Neural cell (in vitro differentiated cells): Measurements from ENCODE around the gene ANKRD13A.

Experiments used
- EP300 ChIP-seq: fragments of 450-650 bp; conservative IDR thresholded peaks from 2 replicates; pipeline ENCODE4 v1.6.1; 2014; ENCODE audit warnings: antibody characterized with exemption, mild to moderate bottlenecking, moderate library complexity; ENCODE audit not compliant: poor library complexity, severe bottlenecking
- EZH2 ChIP-seq: fragments of 200-600, 300-800 bp; shearing (Covaris generic), sonication (generic); IDR thresholded peaks from 2 replicates; pipeline ENCODE4 v1.6.1; 2014; ENCODE audit warnings: antibody characterized with exemption, low read length, borderline replicate concordance, mild to moderate bottlenecking; ENCODE audit not compliant: insufficient read depth, poor library complexity, severe bottlenecking
- MXI1 ChIP-seq: fragments of 450-650 bp; conservative IDR thresholded peaks from 2 replicates; pipeline ENCODE4 v1.6.1; 2014; ENCODE audit warnings: antibody characterized with exemption, mild to moderate bottlenecking; ENCODE audit not compliant: poor library complexity, severe bottlenecking
- POLR2AphosphoS5 ChIP-seq: IDR thresholded peaks from 2 replicates; pipeline ENCODE4 v1.6.1; 2012
- RAD21 ChIP-seq: fragments of 450-650 bp; conservative IDR thresholded peaks from 2 replicates; pipeline ENCODE4 v1.6.1; 2014; ENCODE audit warnings: antibody characterized with exemption, mild to moderate bottlenecking, moderate library complexity
- TAF1 ChIP-seq: IDR thresholded peaks from 2 replicates; pipeline ENCODE4 v1.6.1; 2012; ENCODE audit warnings: low read depth
- TF ChIP-seq, protein P1 (sequence below): fragments of 450-650 bp; IDR thresholded peaks from 2 replicates; pipeline ENCODE4 v1.5.1; 2014; ENCODE audit warnings: antibody characterized with exemption, mild to moderate bottlenecking, moderate library complexity; ENCODE audit not compliant: poor library complexity, severe bottlenecking
- TF ChIP-seq, protein P2 (sequence below): IDR thresholded peaks from 2 replicates; pipeline ENCODE4 v1.6.1; 2012; ENCODE audit warnings: borderline replicate concordance

- TF ChIP-seq, protein P1, sequence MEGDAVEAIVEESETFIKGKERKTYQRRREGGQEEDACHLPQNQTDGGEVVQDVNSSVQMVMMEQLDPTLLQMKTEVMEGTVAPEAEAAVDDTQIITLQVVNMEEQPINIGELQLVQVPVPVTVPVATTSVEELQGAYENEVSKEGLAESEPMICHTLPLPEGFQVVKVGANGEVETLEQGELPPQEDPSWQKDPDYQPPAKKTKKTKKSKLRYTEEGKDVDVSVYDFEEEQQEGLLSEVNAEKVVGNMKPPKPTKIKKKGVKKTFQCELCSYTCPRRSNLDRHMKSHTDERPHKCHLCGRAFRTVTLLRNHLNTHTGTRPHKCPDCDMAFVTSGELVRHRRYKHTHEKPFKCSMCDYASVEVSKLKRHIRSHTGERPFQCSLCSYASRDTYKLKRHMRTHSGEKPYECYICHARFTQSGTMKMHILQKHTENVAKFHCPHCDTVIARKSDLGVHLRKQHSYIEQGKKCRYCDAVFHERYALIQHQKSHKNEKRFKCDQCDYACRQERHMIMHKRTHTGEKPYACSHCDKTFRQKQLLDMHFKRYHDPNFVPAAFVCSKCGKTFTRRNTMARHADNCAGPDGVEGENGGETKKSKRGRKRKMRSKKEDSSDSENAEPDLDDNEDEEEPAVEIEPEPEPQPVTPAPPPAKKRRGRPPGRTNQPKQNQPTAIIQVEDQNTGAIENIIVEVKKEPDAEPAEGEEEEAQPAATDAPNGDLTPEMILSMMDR = no peak
- TF ChIP-seq EP300 (no peak), POLR2AphosphoS5 (no peak), EZH2 (no peak), RAD21 (no peak), MXI1 (no peak), TAF1 (no peak)
- TF ChIP-seq, protein P2, sequence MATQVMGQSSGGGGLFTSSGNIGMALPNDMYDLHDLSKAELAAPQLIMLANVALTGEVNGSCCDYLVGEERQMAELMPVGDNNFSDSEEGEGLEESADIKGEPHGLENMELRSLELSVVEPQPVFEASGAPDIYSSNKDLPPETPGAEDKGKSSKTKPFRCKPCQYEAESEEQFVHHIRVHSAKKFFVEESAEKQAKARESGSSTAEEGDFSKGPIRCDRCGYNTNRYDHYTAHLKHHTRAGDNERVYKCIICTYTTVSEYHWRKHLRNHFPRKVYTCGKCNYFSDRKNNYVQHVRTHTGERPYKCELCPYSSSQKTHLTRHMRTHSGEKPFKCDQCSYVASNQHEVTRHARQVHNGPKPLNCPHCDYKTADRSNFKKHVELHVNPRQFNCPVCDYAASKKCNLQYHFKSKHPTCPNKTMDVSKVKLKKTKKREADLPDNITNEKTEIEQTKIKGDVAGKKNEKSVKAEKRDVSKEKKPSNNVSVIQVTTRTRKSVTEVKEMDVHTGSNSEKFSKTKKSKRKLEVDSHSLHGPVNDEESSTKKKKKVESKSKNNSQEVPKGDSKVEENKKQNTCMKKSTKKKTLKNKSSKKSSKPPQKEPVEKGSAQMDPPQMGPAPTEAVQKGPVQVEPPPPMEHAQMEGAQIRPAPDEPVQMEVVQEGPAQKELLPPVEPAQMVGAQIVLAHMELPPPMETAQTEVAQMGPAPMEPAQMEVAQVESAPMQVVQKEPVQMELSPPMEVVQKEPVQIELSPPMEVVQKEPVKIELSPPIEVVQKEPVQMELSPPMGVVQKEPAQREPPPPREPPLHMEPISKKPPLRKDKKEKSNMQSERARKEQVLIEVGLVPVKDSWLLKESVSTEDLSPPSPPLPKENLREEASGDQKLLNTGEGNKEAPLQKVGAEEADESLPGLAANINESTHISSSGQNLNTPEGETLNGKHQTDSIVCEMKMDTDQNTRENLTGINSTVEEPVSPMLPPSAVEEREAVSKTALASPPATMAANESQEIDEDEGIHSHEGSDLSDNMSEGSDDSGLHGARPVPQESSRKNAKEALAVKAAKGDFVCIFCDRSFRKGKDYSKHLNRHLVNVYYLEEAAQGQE = no peak
These were observed 4.6 kb upstream of the ANKRD13A start for GRCh38 chr12:109994401-109995175.
